Measurements from ENCODE around the gene ALDH1A2.

DNA sequence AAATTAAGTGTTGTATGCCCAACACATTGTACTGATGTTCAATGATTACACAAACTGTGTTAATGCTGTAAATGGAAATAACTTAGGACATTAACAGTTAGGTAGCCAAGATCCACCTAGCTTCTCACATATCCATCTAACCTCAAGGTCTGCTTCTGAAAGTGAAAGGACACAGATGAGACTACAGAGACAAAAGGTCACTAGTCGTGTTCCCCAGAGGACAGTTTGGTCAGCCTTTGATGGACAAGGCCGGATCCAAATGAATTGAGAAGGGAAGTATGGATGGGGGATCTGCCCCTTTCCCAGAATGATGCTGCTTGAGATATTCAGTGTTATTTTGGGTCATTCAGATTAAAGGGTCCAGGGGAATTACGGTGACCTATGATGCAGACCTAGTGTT is 17.2 kb downstream of the ALDH1A2 start:
- TF ChIP-seq, protein P1, sequence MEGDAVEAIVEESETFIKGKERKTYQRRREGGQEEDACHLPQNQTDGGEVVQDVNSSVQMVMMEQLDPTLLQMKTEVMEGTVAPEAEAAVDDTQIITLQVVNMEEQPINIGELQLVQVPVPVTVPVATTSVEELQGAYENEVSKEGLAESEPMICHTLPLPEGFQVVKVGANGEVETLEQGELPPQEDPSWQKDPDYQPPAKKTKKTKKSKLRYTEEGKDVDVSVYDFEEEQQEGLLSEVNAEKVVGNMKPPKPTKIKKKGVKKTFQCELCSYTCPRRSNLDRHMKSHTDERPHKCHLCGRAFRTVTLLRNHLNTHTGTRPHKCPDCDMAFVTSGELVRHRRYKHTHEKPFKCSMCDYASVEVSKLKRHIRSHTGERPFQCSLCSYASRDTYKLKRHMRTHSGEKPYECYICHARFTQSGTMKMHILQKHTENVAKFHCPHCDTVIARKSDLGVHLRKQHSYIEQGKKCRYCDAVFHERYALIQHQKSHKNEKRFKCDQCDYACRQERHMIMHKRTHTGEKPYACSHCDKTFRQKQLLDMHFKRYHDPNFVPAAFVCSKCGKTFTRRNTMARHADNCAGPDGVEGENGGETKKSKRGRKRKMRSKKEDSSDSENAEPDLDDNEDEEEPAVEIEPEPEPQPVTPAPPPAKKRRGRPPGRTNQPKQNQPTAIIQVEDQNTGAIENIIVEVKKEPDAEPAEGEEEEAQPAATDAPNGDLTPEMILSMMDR (conservative IDR thresholded peaks at IDR 0.05 in 1 of 2, IDR thresholded peaks at IDR 0.05 in 1 of 2; ENCODE audit: extremely low read depth in 1 of 2, insufficient read depth in 1 of 2, low read depth in 1 of 2, low read length in 2 of 2): no peak
- no peak for TF ChIP-seq EZH2 (IDR thresholded peaks at IDR 0.05; ENCODE audit: borderline replicate concordance, low read length)

Measured in mammary epithelial cell (primary cell).